ENCODE results near the gene PDCD6IP.

DNA sequence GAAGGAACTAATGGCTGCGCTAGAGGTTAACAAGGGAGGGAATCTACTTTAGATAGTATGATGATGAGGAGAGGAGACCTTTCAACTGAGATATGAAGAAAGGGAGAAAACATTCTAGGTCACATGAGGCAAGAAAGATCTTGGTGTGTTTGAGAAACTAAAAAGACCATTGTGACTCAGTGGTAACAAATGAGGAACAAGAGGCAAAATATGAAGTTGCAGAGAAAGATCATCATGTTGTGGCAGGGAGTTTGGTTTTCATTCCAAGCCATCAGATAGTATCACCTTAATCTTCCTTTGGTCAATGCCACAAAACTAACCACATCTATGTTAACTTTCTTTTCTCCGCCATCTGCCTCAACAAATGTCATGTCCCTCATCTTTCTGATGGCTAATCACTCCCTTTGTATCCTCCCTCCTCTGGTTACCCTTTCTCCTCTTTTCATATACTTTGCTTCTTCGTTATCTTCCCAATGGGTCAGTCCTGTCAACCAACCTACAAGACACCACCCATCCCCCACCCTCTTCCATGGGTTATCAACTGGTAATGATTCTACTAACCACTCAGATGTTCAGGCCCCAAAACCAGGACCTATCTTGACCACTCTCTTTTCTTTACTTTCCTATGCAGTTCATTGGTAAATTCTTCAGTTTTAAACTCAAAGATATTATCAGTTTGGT is 2.4 kb upstream of the PDCD6IP start:
- TF ChIP-seq, protein P1, sequence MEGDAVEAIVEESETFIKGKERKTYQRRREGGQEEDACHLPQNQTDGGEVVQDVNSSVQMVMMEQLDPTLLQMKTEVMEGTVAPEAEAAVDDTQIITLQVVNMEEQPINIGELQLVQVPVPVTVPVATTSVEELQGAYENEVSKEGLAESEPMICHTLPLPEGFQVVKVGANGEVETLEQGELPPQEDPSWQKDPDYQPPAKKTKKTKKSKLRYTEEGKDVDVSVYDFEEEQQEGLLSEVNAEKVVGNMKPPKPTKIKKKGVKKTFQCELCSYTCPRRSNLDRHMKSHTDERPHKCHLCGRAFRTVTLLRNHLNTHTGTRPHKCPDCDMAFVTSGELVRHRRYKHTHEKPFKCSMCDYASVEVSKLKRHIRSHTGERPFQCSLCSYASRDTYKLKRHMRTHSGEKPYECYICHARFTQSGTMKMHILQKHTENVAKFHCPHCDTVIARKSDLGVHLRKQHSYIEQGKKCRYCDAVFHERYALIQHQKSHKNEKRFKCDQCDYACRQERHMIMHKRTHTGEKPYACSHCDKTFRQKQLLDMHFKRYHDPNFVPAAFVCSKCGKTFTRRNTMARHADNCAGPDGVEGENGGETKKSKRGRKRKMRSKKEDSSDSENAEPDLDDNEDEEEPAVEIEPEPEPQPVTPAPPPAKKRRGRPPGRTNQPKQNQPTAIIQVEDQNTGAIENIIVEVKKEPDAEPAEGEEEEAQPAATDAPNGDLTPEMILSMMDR (IDR thresholded peaks at IDR 0.05), result no peak
- TF ChIP-seq POLR2A (IDR thresholded peaks at IDR 0.05), result no peak
